Fibroblast of mammary gland (primary cell): Measurements from ENCODE around the gene TTYH2.

ENCODE experiments used
- DNase-seq: peaks from one replicate; pipeline ENCODE4 v3.0.0-alpha.2; 2010; ENCODE audit warnings: low read depth
- H3K4me3 ChIP-seq: 2 replicates; pipeline ENCODE4 v1.5.1; 2011; ENCODE audit warnings: low read depth, mild to moderate bottlenecking, low read length, moderate library complexity; ENCODE audit not compliant: control insufficient read depth
- CTCF ChIP-seq: conservative IDR thresholded peaks from 2 replicates; pipeline ENCODE4 v1.5.1; 2011; ENCODE audit warnings: low read depth, low read length, inconsistent platforms; ENCODE audit not compliant: control insufficient read depth, insufficient read depth

The TTYH2 gene

DNA sequence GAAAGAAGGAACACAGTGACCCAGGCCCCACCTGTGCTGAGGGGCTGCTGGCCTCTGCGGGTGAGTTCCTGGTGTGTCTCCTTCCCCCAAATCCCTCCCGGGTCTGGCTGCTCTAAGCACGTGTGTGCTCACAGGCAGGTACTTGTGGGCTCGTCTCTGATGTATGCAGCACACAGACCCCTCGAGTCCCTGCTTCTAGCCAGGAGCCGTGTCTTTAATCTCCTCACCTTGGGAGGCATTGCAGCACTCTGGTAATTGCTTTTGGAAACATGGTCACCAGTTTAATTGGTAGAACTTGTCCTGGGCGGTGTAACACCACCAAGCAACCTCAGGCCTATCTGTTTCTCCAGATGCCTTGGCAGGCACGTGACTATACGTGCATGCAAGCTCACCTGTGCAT, 18.7 kb upstream of the TTYH2 start:
- no peak for TF ChIP-seq CTCF
- DNase-seq: no peak
- no peak overlapping the region for H3K4me3 ChIP-seq

DNA sequence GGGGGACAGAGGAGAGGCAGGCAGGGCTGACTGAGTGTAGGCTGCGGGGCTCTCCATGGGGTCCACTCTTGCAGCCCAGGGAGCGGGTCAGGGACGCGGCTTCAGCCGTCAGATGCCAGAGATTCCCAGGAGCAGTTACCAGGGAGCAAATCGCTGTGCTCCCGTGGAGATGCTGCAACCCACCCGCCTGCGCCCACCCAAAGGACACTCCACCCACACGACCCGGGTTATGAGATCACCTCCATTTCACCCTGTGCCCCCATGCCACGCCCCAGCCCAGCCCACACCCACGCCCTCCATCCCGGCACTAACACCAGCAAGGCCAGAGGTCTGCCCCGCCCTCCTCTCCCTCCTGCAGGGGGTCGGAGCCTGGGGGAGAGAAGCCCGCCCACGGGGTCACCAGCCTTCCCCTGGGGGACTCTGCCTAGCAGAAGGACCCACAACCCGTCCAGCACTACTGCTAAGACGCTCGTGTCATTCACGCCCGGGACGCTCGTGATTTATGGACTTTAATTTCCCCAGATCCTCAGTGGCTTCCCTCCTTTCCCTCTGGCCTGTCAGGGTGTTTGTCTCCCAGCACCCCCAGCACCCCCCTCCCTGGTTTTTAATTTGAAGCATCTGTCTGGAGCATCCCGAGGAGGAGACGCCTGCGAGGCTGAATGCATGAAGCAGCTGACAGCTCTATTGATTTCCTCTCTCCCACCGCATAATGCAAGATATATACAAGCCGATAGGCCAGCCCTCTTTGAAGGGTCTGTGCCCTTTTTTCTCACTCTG, 16.6 kb upstream of the TTYH2 start:
- no peak overlapping the region for H3K4me3 ChIP-seq
- no peak for DNase-seq
- TF ChIP-seq CTCF: no peak

- no peak for DNase-seq
- H3K4me3 ChIP-seq: no peak overlapping the region
- no peak for TF ChIP-seq CTCF
These were observed 15.6 kb upstream of the TTYH2 start for GRCh38 chr17:74197801-74198200.

DNA sequence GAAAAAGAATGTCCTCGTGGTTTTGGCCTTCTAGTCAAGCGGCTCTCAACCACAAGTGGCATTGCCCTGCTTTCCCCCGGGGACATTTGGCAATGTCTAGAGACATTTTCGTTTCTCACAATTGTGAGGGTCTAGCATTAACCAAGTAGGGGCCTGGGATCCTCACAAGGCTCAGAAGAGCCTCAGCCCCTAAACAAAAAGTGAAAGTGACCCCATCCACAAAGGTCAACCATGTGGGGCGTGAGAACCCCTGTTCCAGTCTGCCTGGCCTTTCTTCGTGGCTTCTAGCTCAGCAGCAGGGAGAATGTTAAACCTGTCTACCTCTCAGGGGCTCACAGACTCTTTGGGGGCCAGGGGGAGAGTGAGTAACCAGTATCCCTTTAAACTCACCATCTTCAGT, 14.7 kb upstream of the TTYH2 start:
- DNase-seq: no peak
- no peak for TF ChIP-seq CTCF
- H3K4me3 ChIP-seq: no peak overlapping the region

DNA sequence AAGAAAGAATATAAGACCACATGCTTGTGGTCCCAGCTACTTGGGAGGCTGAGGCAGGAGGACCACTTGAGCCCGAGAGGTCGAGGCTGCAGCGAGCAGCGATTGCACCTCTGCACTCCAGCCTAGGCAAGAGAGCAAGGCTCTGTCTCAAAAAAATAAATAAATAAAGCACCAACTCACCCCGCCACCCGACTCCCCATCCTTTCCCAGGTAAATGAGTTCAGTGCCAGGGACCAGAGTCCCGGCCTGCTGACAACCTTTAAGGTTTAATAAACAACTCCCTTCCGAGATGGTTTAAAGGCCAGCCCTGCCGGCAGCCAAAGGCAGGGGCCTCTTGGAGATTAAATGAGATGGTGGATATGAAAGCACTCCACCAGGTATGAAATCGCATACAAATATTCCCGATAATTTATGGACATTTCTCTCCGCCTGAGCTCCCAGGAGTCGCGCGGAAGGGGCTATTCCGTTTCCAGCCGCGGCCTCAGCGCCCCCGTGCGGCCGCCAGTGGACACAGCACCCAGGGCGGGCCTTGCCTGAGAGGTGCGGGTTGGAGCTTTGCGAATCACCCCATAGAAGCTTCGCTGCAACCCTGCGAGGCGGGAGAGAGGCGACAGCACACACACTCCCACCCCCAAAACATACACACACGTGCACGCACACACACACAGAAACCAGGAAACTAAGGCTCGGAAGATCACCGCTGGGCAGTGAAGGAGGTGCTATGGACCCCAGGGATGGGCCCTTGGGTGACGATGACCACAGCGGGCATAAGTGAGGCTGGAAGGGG, 13.9 kb upstream of the TTYH2 start:
- H3K4me3 ChIP-seq: no peak overlapping the region
- TF ChIP-seq CTCF: peak; percentile 78
- peak; percentile 41 for DNase-seq

GRCh38 chr17:74200112-74200511, 13.3 kb upstream of the TTYH2 start:
- TF ChIP-seq CTCF: no peak
- no peak overlapping the region for H3K4me3 ChIP-seq
- no peak for DNase-seq

GRCh38 chr17:74201250-74201649, 12.1 kb upstream of the TTYH2 start:
- peak; percentile 80 for DNase-seq
- no peak overlapping the region for H3K4me3 ChIP-seq
- no peak for TF ChIP-seq CTCF
